Uterus (tissue), 4 donors: Measurements from ENCODE around the gene PCID2. TPM values are rescaled to one million over a fixed set of nuclear protein-coding genes. Genes with fewer than 3 reads are reported as not detected.
"Not testable (repeated sequence)": the region's sequence is repeated elsewhere in the genome, so short reads cannot be mapped to it uniquely, and the experiment has no call there.

ENCODE experiments used
- DNase-seq, 2 donors: peaks; one replicate each; pipeline ENCODE4 v3.0.0-alpha.2; 2019 to 2020
- H3K27ac ChIP-seq, 2 donors: fragments of 200-600 bp; sonication (generic); 1 replicate in 1 of 2; 2 replicates in 1 of 2; pipeline ENCODE4 v1.5.1; 2016 to 2018
- H3K27me3 ChIP-seq, 2 donors: fragments of 200-600 bp; sonication (generic); one replicate each; pipeline ENCODE4 v1.5.1; 2018 to 2019; ENCODE audit warnings: control low read depth in 1 of 2
- H3K36me3 ChIP-seq, 2 donors: fragments of 200-600 bp; sonication (generic); one replicate each; pipeline ENCODE4 v1.5.1; 2019; ENCODE audit warnings: control low read depth in 1 of 2
- H3K4me1 ChIP-seq, 2 donors: fragments of 200-600 bp; sonication (generic); one replicate each; pipeline ENCODE4 v1.5.1; 2018 to 2019; ENCODE audit warnings: control low read depth in 1 of 2
- H3K4me3 ChIP-seq, 2 donors: fragments of 200-600 bp; sonication (generic); 1 replicate in 1 of 2; 2 replicates in 1 of 2; pipeline ENCODE4 v1.5.1; 2018 to 2019; ENCODE audit warnings: mild to moderate bottlenecking in 1 of 2
- H3K9me3 ChIP-seq, 2 donors: fragments of 200-600 bp; sonication (generic); one replicate each; pipeline ENCODE4 v1.5.1; 2019; ENCODE audit warnings: control low read depth in 1 of 2
- CTCF ChIP-seq, 4 experiments: fragments of 200-600 bp in 2 of 4; fragments of 450-650 bp in 2 of 4; sonication (generic) in 2 of 4; IDR thresholded peaks; one replicate each; pipeline ENCODE4 v1.5.1; 2016 to 2019; ENCODE audit warnings: antibody characterized with exemption in 4 of 4, mild to moderate bottlenecking in 2 of 4, moderate library complexity in 1 of 4
- POLR2A ChIP-seq, 2 donors: fragments of 450-650 bp; IDR thresholded peaks; one replicate each; pipeline ENCODE4 v1.6.1; 2016; ENCODE audit warnings: antibody characterized with exemption in 2 of 2, mild to moderate bottlenecking in 1 of 2, moderate library complexity in 1 of 2
- intact Hi-C: fragments of 100-400 bp; cut with DNase I; formaldehyde crosslinking; loops from one replicate; pipeline ENCODE4 v1.15.1; 2023; ENCODE audit warnings: low total_unique reads
- total RNA-seq, 4 donors: library from RNA; depleted of rRNA in 3 of 4; stranded (reverse); fragments of >200 nt in 3 of 4; gene quantifications; one replicate each; pipeline versions ENCODE4 v1.1.0 to v1.2.4, GENCODE V29; 2014 to 2023
- donor health status: DM: yes; HTN: yes; CAD: no.

PCID2 gene
- total RNA-seq = 10 to 100 TPM; 35.9 to 75.6 (median 70.7) TPM

- DNase-seq = peak; percentile 81 to 89
- Histone ChIP-seq H3K4me1 (peaks cover 4% of the 10 kb centered on the region in 2 donors), H3K4me3 (peak within 1 kb of the TSS; percentile 80 to 91), H3K36me3 (no peaks in the 10 kb centered on the region), H3K9me3 (no peaks in the 10 kb centered on the region), H3K27me3 (no peaks in the 10 kb centered on the region), H3K27ac (peak within 1 kb of the TSS; percentile 97 to 100)
- intact Hi-C loops = no loop called here
- peak in 2 of 4 experiments; percentile 28 to 43 for TF ChIP-seq CTCF (IDR thresholded peaks at IDR 0.05)
- TF ChIP-seq POLR2A (IDR thresholded peaks at IDR 0.05) = peak; percentile 57 to 85
These were observed at the start of gene PCID2 for GRCh38 chr13:113208421-113209335. TSS of gene PCID2 (minus strand) at chr13:113208669. CDS start at chr13:113208634, 35 bp downstream.

GRCh38 chr13:113257908-113258307 is 49.4 kb upstream of the PCID2 start:
- H3K4me1 ChIP-seq, DNase-seq, H3K27ac ChIP-seq, H3K9me3 ChIP-seq, intact Hi-C loops, H3K36me3 ChIP-seq, H3K27me3 ChIP-seq, H3K4me3 ChIP-seq: not testable (repeated sequence)

- H3K4me3 ChIP-seq = no peak overlapping the region
- intact Hi-C loops = no loop called here
- DNase-seq = no peak
- no peaks in the 10 kb centered on the region for H3K9me3 ChIP-seq
- TF ChIP-seq CTCF (IDR thresholded peaks at IDR 0.05) (no peak), POLR2A (IDR thresholded peaks at IDR 0.05) (no peak)
- H3K27me3 ChIP-seq = no peaks in the 10 kb centered on the region
- no peaks in the 10 kb centered on the region for H3K36me3 ChIP-seq
- no peak overlapping the region for H3K27ac ChIP-seq
- no peaks in the 10 kb centered on the region for H3K4me1 ChIP-seq
These were observed 44.1 kb upstream of the PCID2 start for GRCh38 chr13:113252516-113253095.

GRCh38 chr13:113245849-113246796 is 37.7 kb upstream of the PCID2 start:
- H3K27ac ChIP-seq = no peak overlapping the region
- intact Hi-C loops = no loop called here
- TF ChIP-seq CTCF (IDR thresholded peaks at IDR 0.05) (no peak), POLR2A (IDR thresholded peaks at IDR 0.05) (no peak)
- H3K4me1 ChIP-seq = no peaks in the 10 kb centered on the region
- H3K9me3 ChIP-seq = no peaks in the 10 kb centered on the region
- DNase-seq = no peak
- H3K27me3 ChIP-seq = no peaks in the 10 kb centered on the region
- H3K36me3 ChIP-seq = no peaks in the 10 kb centered on the region
- H3K4me3 ChIP-seq = no peak overlapping the region

GRCh38 chr13:113243847-113244246 is 35.4 kb upstream of the PCID2 start:
- no peak for DNase-seq
- Histone ChIP-seq H3K36me3 (no peaks in the 10 kb centered on the region), H3K4me3 (no peak overlapping the region), H3K27me3 (no peaks in the 10 kb centered on the region), H3K27ac (no peak overlapping the region), H3K9me3 (no peaks in the 10 kb centered on the region), H3K4me1 (no peaks in the 10 kb centered on the region)
- no peak for TF ChIP-seq POLR2A (IDR thresholded peaks at IDR 0.05)
- TF ChIP-seq CTCF (IDR thresholded peaks at IDR 0.05) = no peak
- intact Hi-C loops = no loop called here

- H3K4me3 ChIP-seq, DNase-seq, H3K9me3 ChIP-seq, H3K27ac ChIP-seq, intact Hi-C loops, H3K36me3 ChIP-seq, H3K27me3 ChIP-seq, H3K4me1 ChIP-seq: not testable (repeated sequence)
These were observed 33.2 kb upstream of the PCID2 start for GRCh38 chr13:113241623-113242022.
